ENCODE data around the gene ATP6V1B1.

GRCh38 chr2:70975237-70975636, 39.5 kb downstream of the ATP6V1B1 start:
- no peak for TF ChIP-seq RXRA (IDR thresholded peaks at IDR 0.05)
- TF ChIP-seq CTCF (IDR thresholded peaks at IDR 0.05; ENCODE audit: low read depth, low read length, missing input control) = no peak
- TF ChIP-seq YY1 (IDR thresholded peaks at IDR 0.05) = no peak
- no peak for TF ChIP-seq REST (IDR thresholded peaks at IDR 0.05)
- no peak for TF ChIP-seq TAF1 (conservative IDR thresholded peaks at IDR 0.05)
- TF ChIP-seq RAD21 (IDR thresholded peaks at IDR 0.05) = no peak
- TF ChIP-seq GABPA (IDR thresholded peaks at IDR 0.05 in 1 of 2, conservative IDR thresholded peaks at IDR 0.05 in 1 of 2) = no peak
- no peak for TF ChIP-seq FOXA1 (IDR thresholded peaks at IDR 0.05)
- no peak for TF ChIP-seq SP1 (IDR thresholded peaks at IDR 0.05)
- no peak for TF ChIP-seq HNF4G (IDR thresholded peaks at IDR 0.05)

Data from liver (tissue), 3 donors.